ENCODE results near the gene TSPAN14. TPM values are rescaled to one million over a fixed set of nuclear protein-coding genes. Genes with fewer than 3 reads are reported as not detected.

Gene TSPAN14
- total RNA-seq, 1 experiment from 2014 or later, result not detected

GRCh38 chr10:80487791-80488538 is 33.9 kb downstream of the TSPAN14 start:
- no peak overlapping the region for H3K4me2 ChIP-seq (ENCODE audit: low read length)
- H3K27me3 ChIP-seq (ENCODE audit: low read length), result no peaks in the 10 kb centered on the region
- H3K79me2 ChIP-seq (ENCODE audit: low read length), result no peaks in the 10 kb centered on the region
- no peaks in the 10 kb centered on the region for H3K9me2 ChIP-seq (replicated peaks; ENCODE audit: low read length)
- no peaks in the 10 kb centered on the region for H3K4me1 ChIP-seq (ENCODE audit: insufficient read depth, low read length)
- CTCF ChIA-PET, result no interaction called here
- BruUV-seq (replicated peaks), result no TSS peak
- POLR2A ChIA-PET (ENCODE audit: unreplicated experiment), result no interaction called here
- DNase-seq (no peak), ATAC-seq (no peak)
- H3F3A ChIP-seq (ENCODE audit: low read length, unreplicated experiment), result no peaks in the 10 kb centered on the region
- no peak overlapping the region for H3K9ac ChIP-seq (ENCODE audit: low read length)
- no peaks in the 10 kb centered on the region for H4K20me1 ChIP-seq (ENCODE audit: low read length)
- H2AFZ ChIP-seq (ENCODE audit: low read length), result no peak overlapping the region
- no peak overlapping the region for H3K27ac ChIP-seq (ENCODE audit: low read length)
- H3K4me3 ChIP-seq (ENCODE audit: low read length), result no peak overlapping the region
- intact Hi-C loops (cut with micrococcal nuclease), result no loop called here
- no peaks in the 10 kb centered on the region for H3K9me3 ChIP-seq (ENCODE audit: low read length)
- H3K36me3 ChIP-seq (ENCODE audit: low read depth, low read length), result no peaks in the 10 kb centered on the region
- TF ChIP-seq EZH2 (IDR thresholded peaks at IDR 0.05; ENCODE audit: low read length, unreplicated experiment) (no peak), EZH2phosphoT487 (IDR thresholded peaks at IDR 0.05; ENCODE audit: borderline replicate concordance, low read length) (no peak), CTCF (conservative IDR thresholded peaks at IDR 0.05; ENCODE audit: low read depth, low read length) (no peak)

GRCh38 chr10:80488539-80489066 is 34.5 kb downstream of the TSPAN14 start:
- no peak overlapping the region for H3K4me2 ChIP-seq (ENCODE audit: low read length)
- no peak overlapping the region for H3K27ac ChIP-seq (ENCODE audit: low read length)
- no peaks in the 10 kb centered on the region for H4K20me1 ChIP-seq (ENCODE audit: low read length)
- no peaks in the 10 kb centered on the region for H3K27me3 ChIP-seq (ENCODE audit: low read length)
- BruUV-seq (replicated peaks), result no TSS peak
- DNase-seq (no peak), ATAC-seq (no peak)
- CTCF ChIA-PET, result no interaction called here
- POLR2A ChIA-PET (ENCODE audit: unreplicated experiment), result no interaction called here
- H3K36me3 ChIP-seq (ENCODE audit: low read depth, low read length), result no peaks in the 10 kb centered on the region
- no peak for TF ChIP-seq CTCF (conservative IDR thresholded peaks at IDR 0.05; ENCODE audit: low read depth, low read length)
- TF ChIP-seq EZH2phosphoT487 (IDR thresholded peaks at IDR 0.05; ENCODE audit: borderline replicate concordance, low read length), result no peak
- no peak for TF ChIP-seq EZH2 (IDR thresholded peaks at IDR 0.05; ENCODE audit: low read length, unreplicated experiment)
- no peaks in the 10 kb centered on the region for H3K9me3 ChIP-seq (ENCODE audit: low read length)
- H3K9ac ChIP-seq (ENCODE audit: low read length), result no peak overlapping the region
- no peak overlapping the region for H3K4me3 ChIP-seq (ENCODE audit: low read length)
- no peaks in the 10 kb centered on the region for H3K79me2 ChIP-seq (ENCODE audit: low read length)
- no peaks in the 10 kb centered on the region for H3F3A ChIP-seq (ENCODE audit: low read length, unreplicated experiment)
- intact Hi-C loops (cut with micrococcal nuclease), result no loop called here
- no peaks in the 10 kb centered on the region for H3K9me2 ChIP-seq (replicated peaks; ENCODE audit: low read length)
- H2AFZ ChIP-seq (ENCODE audit: low read length), result no peak overlapping the region
- H3K4me1 ChIP-seq (ENCODE audit: insufficient read depth, low read length), result no peaks in the 10 kb centered on the region

DNA sequence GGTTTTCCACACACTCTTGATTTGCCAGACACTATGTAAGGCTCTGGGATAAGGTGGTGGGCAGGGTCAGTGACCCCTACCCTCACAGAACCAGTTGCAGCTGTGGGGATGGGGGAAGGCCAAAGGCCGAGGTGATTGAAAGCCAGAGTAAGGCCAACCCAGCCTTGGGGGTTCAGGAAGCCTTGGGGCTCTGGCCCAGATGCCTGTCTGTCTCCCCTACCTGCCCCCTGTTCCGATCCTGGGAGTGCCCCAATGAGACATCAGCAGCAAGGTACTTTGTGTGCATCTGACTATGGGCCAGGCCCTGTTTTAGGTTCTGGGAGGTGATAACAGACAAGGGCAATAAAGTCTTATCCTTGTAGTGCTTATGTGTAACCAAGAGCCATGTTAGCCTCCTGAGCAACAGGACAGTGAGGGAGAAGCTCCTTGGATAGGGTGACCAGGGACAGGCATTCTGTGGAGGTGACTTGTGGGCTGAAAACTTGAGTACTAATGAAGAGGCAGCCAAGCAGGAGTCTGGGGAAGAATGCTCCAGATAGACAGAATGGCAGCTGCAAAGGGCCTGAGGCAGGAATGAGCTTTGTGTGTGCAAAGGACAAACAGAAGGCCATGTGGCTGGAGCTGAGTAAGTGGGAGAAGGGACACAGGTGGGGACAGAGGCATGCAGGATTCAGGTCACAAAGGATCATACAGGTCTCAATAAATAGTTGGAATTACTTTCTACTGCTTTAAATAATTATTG is 35.4 kb downstream of the TSPAN14 start:
- Histone ChIP-seq H3K27me3 (ENCODE audit: low read length) (no peaks in the 10 kb centered on the region), H3K4me2 (ENCODE audit: low read length) (no peak overlapping the region), H3F3A (ENCODE audit: low read length, unreplicated experiment) (no peaks in the 10 kb centered on the region), H3K4me3 (ENCODE audit: low read length) (no peak overlapping the region), H3K4me1 (ENCODE audit: insufficient read depth, low read length) (no peaks in the 10 kb centered on the region), H3K36me3 (ENCODE audit: low read depth, low read length) (no peaks in the 10 kb centered on the region), H4K20me1 (ENCODE audit: low read length) (no peaks in the 10 kb centered on the region), H3K9me2 (replicated peaks; ENCODE audit: low read length) (no peaks in the 10 kb centered on the region), H3K79me2 (ENCODE audit: low read length) (no peaks in the 10 kb centered on the region), H3K27ac (ENCODE audit: low read length) (no peak overlapping the region), H2AFZ (ENCODE audit: low read length) (no peak overlapping the region), H3K9me3 (ENCODE audit: low read length) (no peaks in the 10 kb centered on the region), H3K9ac (ENCODE audit: low read length) (no peak overlapping the region)
- DNase-seq (no peak), ATAC-seq (no peak)
- TF ChIP-seq EZH2 (IDR thresholded peaks at IDR 0.05; ENCODE audit: low read length, unreplicated experiment) (no peak), CTCF (conservative IDR thresholded peaks at IDR 0.05; ENCODE audit: low read depth, low read length) (no peak), EZH2phosphoT487 (IDR thresholded peaks at IDR 0.05; ENCODE audit: borderline replicate concordance, low read length) (no peak)
- no TSS peak for BruUV-seq (replicated peaks)
- ChIA-PET CTCF (no interaction called here), POLR2A (ENCODE audit: unreplicated experiment) (no interaction called here)
- intact Hi-C loops (cut with micrococcal nuclease), result no loop called here

Data from PC-3 (cell line).